ENCODE results near the gene OPN1SW.

DNA sequence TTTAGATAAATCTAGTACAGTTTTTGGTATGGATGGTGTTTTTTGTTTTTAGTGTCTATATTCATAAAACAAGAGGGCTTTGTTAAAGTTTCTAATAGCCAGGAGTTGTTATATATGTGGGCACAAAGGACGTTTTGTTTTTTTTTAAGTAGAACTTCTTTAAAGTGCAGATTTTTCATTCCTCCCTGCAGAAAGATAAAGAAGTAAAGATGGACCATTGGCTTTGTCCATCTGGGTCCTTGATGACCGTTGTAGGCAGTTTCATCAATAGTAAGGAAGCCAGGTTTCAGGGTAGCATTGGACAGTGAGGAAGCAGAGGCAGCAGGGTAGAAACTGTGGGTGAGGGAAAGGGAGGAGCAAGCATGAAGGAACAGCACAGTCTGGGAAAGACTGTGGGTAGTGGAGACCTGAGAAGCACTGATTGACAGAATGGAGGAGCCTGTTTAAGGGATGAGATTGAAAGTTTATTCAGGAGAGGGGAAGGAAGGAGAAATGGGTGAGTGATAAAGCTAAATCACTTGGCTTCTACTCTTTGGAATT lies 31.2 kb downstream of the OPN1SW start:
- TF ChIP-seq EZH2 (IDR thresholded peaks at IDR 0.05) = no peak
- no peak for TF ChIP-seq POLR2AphosphoS5 (IDR thresholded peaks at IDR 0.05; ENCODE audit: borderline replicate concordance, low read depth, low read length)
- TF ChIP-seq FOXP2 (optimal IDR thresholded peaks at IDR 0.05; ENCODE audit: control extremely low read depth, extremely low read length, insufficient read depth) = no peak
